Upper lobe of right lung (tissue), 1 donor: Measurements from ENCODE around the gene HIVEP3. TPM values are rescaled to one million over a fixed set of nuclear protein-coding genes. Genes with fewer than 3 reads are reported as not detected.

Source experiments
- ATAC-seq: fragments of 200-7000 bp; cut with Tn5 transposase; one replicate; pipeline ENCODE4 v1.9.1; 2020; ENCODE audit warnings: mild to moderate bottlenecking, moderate library complexity
- DNase-seq: peaks from one replicate; pipeline ENCODE4 v3.0.0-alpha.2; 2020
- H3K27ac ChIP-seq: fragments of 200-600 bp; one replicate; pipeline ENCODE4 v1.8.0; 2022
- H3K27me3 ChIP-seq: fragments of 200-600 bp; one replicate; pipeline ENCODE4 v1.8.0; 2022; ENCODE audit warnings: mild to moderate bottlenecking
- H3K36me3 ChIP-seq: fragments of 200-600 bp; one replicate; pipeline ENCODE4 v1.8.0; 2022
- H3K4me1 ChIP-seq: fragments of 200-600 bp; one replicate; pipeline ENCODE4 v1.8.0; 2022
- H3K4me3 ChIP-seq: fragments of 200-600 bp; one replicate; pipeline ENCODE4 v1.8.0; 2022; ENCODE audit warnings: mild to moderate bottlenecking
- H3K9me3 ChIP-seq: fragments of 200-600 bp; one replicate; pipeline ENCODE4 v1.8.0; 2022
- CTCF ChIP-seq: fragments of 200-600 bp; IDR thresholded peaks from one replicate; pipeline ENCODE4 v1.8.0; 2022; ENCODE audit warnings: antibody characterized with exemption
- intact Hi-C: fragments of 100-400 bp; cut with DNase I; formaldehyde crosslinking; loops from one replicate; pipeline ENCODE4 v1.11.0; 2022
- total RNA-seq: library from RNA; stranded (reverse); fragmentation: NEBNext Ultra II Directional; extraction: Animal tissue kit (Norgen Biotek cat#: 25700); gene quantifications from one replicate; pipeline ENCODE4 v1.2.1, GENCODE V29; 2021
- donor health status: DM: no; HTN: yes; CAD: no; lungs with severe emphysema.

HIVEP3 gene
- total RNA-seq, 1 donor from 2014 or later = 16.6 TPM

GRCh38 chr1:41646186-41646585 is 272.5 kb downstream of the HIVEP3 start:
- DNase-seq (peak; percentile 20), ATAC-seq (no peak)
- Histone ChIP-seq H3K9me3 (no peaks in the 10 kb centered on the region), H3K36me3 (no peaks in the 10 kb centered on the region), H3K4me3 (no peak overlapping the region), H3K27ac (no peak overlapping the region), H3K4me1 (peaks cover 17% of the 10 kb centered on the region), H3K27me3 (no peaks in the 10 kb centered on the region)
- no peak for TF ChIP-seq CTCF
- intact Hi-C loops = no loop called here

GRCh38 chr1:41645062-41645461 is 273.7 kb downstream of the HIVEP3 start:
- Histone ChIP-seq H3K9me3 (no peaks in the 10 kb centered on the region), H3K27me3 (no peaks in the 10 kb centered on the region), H3K36me3 (no peaks in the 10 kb centered on the region), H3K4me1 (peaks cover 7% of the 10 kb centered on the region), H3K4me3 (no peak overlapping the region), H3K27ac (no peak overlapping the region)
- ATAC-seq (no peak), DNase-seq (peak; percentile 17)
- intact Hi-C loops = no loop called here
- no peak for TF ChIP-seq CTCF

- Histone ChIP-seq H3K4me3 (no peak overlapping the region), H3K36me3 (no peaks in the 10 kb centered on the region), H3K27ac (no peak overlapping the region), H3K9me3 (no peaks in the 10 kb centered on the region), H3K27me3 (no peaks in the 10 kb centered on the region), H3K4me1 (peaks cover 6% of the 10 kb centered on the region)
- TF ChIP-seq CTCF = no peak
- intact Hi-C loops = no loop called here
- ATAC-seq (no peak), DNase-seq (peak; percentile 17)
Measured at GRCh38 chr1:41642922-41643821, 275.6 kb downstream of the HIVEP3 start.

GRCh38 chr1:41641941-41642527 is 276.7 kb downstream of the HIVEP3 start:
- intact Hi-C loops = no loop called here
- no peak overlapping the region for H3K27ac ChIP-seq
- TF ChIP-seq CTCF = no peak
- ATAC-seq (no peak), DNase-seq (peak; percentile 30)
- no peaks in the 10 kb centered on the region for H3K27me3 ChIP-seq
- no peaks in the 10 kb centered on the region for H3K9me3 ChIP-seq
- H3K4me3 ChIP-seq = no peak overlapping the region
- H3K4me1 ChIP-seq = peaks cover 6% of the 10 kb centered on the region
- H3K36me3 ChIP-seq = no peaks in the 10 kb centered on the region

GRCh38 chr1:41641475-41641814 is 277.3 kb downstream of the HIVEP3 start:
- Histone ChIP-seq H3K36me3 (no peaks in the 10 kb centered on the region), H3K27ac (no peak overlapping the region), H3K9me3 (no peaks in the 10 kb centered on the region), H3K27me3 (no peaks in the 10 kb centered on the region), H3K4me3 (no peak overlapping the region), H3K4me1 (peaks cover 6% of the 10 kb centered on the region)
- DNase-seq (peak; percentile 15), ATAC-seq (no peak)
- TF ChIP-seq CTCF = no peak
- intact Hi-C loops = no loop called here
